Astrocyte of the cerebellum (primary cell): ENCODE results near the gene ZNF142.

Source experiments
- DNase-seq: peaks from one replicate; pipeline ENCODE4 v3.0.0-alpha.2; 2011; ENCODE audit warnings: low read depth
- H3K4me3 ChIP-seq: 2 replicates; pipeline ENCODE4 v1.5.1; 2011; ENCODE audit warnings: mild to moderate bottlenecking, low read depth, low read length, moderate library complexity
- in situ Hi-C: cut with HindIII; loops from 2 replicates; pipeline ENCODE4 v1.10.0; 2017; ENCODE audit warnings: low sequenced_read_pairs
- TF ChIP-seq, protein P1 (sequence below): IDR thresholded peaks from 2 replicates; pipeline ENCODE4 v1.5.1; 2012; ENCODE audit warnings: low read length, low read depth, moderate library complexity, mild to moderate bottlenecking; ENCODE audit errors: missing control alignments

ZNF142 gene

DNA sequence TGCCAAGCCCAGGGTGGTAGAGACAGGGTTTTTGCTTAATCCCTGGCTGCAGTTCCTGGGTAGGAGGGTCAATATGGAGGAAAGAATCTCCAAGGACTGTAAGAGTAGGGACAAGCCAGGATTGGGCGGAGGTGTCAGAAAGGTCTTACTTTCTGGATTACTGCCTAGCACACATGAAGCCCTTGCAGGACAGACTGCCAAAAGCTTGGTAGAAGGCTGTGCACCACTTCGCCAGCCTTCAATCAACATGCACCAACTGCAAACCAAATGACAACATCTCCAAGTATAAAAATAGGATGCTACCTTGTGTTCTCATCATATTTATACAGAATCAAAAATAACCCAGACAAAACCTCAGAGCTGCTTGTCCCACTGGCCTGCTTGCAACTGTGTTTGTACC, 3.7 kb downstream of the ZNF142 start:
- DNase-seq = no peak
- in situ Hi-C loops = loop anchor here (5.0 kb wide), 1 partner anchor 83 kb away; no protein-coding TSS in a partner anchor
- TF ChIP-seq, protein P1, sequence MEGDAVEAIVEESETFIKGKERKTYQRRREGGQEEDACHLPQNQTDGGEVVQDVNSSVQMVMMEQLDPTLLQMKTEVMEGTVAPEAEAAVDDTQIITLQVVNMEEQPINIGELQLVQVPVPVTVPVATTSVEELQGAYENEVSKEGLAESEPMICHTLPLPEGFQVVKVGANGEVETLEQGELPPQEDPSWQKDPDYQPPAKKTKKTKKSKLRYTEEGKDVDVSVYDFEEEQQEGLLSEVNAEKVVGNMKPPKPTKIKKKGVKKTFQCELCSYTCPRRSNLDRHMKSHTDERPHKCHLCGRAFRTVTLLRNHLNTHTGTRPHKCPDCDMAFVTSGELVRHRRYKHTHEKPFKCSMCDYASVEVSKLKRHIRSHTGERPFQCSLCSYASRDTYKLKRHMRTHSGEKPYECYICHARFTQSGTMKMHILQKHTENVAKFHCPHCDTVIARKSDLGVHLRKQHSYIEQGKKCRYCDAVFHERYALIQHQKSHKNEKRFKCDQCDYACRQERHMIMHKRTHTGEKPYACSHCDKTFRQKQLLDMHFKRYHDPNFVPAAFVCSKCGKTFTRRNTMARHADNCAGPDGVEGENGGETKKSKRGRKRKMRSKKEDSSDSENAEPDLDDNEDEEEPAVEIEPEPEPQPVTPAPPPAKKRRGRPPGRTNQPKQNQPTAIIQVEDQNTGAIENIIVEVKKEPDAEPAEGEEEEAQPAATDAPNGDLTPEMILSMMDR = no peak

DNA sequence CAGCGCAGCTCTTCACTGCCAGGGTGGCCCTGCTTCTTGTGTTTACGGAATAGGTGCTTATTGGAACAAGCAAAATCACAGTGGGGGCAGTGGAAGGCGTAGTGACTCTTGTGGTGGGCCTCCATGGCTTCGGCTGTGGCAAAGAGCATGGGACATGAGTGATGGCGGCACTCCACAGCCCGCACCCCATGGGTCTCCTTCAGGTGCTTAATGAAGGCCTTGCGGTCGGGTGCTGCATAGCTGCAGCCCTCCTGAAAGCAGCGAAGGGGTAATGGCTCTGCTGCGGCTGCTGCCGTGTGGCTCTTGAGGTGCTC, 10.7 kb downstream of the ZNF142 start:
- in situ Hi-C loops = no loop called here
- no peak for DNase-seq
- no peak overlapping the region for H3K4me3 ChIP-seq
- TF ChIP-seq, protein P1 = no peak

More for the DNA sequence above, 3.7 kb downstream of the ZNF142 start:
- H3K4me3 ChIP-seq = no peak overlapping the region

DNA sequence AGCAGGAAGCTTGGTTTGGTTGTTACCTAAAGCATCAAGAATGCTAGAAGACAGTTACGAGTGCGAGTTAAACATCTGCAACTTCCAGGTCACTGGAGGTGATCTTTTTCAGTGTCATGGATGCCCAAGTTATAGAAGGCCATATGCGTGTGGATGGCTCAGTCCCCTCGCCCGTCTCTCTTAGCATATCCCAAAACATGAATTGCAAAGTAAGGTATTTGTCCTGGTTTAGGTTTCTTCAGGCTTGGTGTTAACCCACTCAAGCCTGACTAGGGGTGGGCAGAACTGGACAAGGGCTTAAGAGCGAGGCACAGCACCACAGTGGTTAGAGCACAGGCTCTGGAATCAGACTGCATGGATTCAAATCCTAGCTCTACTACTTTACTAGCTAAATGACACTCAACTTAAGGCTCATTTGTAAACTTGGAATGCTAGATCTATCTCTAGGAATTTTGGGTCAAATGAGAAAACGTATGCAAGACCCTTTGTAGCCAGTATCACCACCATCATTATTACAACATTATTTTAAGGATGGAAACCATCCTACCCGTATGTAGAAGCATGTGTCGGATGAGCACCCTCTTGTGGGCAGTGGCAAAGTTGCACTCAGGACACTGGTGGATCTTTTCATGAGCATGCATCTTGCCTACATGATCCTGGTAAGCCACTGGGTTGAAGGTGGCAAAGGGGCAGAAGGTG, 11.2 kb downstream of the ZNF142 start:
- TF ChIP-seq, protein P1 = peak; percentile 91
- peak; percentile 38 for DNase-seq
- in situ Hi-C loops = no loop called here
- H3K4me3 ChIP-seq = no peak overlapping the region

GRCh38 chr2:218645126-218645525, 14.3 kb downstream of the ZNF142 start:
- H3K4me3 ChIP-seq = no peak overlapping the region
- TF ChIP-seq, protein P1 = no peak
- no peak for DNase-seq
- in situ Hi-C loops = no loop called here

DNA sequence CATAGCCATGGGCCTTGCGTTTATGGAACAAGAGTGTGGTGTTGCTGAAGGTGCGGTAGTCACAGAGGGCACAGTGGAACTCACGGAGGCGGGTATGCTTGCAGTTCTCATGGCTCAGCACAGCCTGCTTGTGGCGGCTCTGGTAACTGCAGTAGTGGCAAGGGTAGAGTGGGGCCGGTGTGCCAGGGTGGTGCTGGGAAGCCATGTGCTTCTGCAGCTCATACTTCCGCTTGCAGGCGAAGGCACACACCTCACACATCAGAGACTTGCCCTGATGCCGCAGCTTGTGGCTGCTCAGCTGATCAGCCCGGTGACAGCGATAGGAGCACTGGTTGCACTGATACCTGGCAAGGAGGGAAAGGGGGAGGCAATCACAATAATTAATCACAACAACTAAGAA, 14.7 kb downstream of the ZNF142 start:
- H3K4me3 ChIP-seq = no peak overlapping the region
- in situ Hi-C loops = no loop called here
- no peak for DNase-seq
- TF ChIP-seq, protein P1 = no peak

DNA sequence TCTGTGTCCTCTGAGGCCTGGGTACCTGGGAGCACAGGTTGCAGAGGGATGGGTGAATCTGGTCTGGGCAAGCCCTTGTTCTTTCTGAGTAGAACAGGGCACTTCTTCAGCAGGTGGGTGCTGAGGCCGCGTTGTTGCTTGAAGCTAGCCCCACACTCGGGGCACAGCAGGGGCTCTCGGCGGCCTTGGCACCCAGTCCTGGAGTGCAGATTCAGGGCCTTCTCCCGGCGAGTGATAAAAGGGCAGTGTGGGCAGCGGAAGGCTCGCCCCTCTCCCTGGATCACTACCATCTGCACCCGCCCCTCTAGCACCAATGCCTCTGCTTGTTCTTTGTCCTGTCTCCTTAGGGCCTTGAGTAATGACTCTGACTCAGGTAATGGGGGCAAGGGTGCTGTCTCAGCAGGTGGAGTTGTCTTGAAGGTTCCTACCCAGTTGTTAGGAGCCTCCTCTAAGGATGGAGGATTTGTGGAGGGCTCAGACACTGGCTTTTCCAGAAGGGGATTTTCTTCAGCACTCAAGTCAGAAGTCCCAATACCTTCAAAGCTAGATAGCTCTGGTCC, 15.6 kb downstream of the ZNF142 start:
- H3K4me3 ChIP-seq = no peak overlapping the region
- DNase-seq = no peak
- TF ChIP-seq, protein P1 = no peak
- in situ Hi-C loops = no loop called here
